ENCODE data around the gene SUSD5. TPM values are rescaled to one million over a fixed set of nuclear protein-coding genes. Genes with fewer than 3 reads are reported as not detected.
A peak's percentile ranks its signal among the peaks of the same experiment; 100 is the strongest.

The SUSD5 gene
- total RNA-seq, 4 donors from 2014 or later: 0.32 to 0.55 TPM; not detected in 2

GRCh38 chr3:33231756-33232465 is 13.3 kb upstream of the SUSD5 start:
- 46 to 75% methylated on average over 1 to 5 of the region's 5 CpGs for WGBS, 2 donors (ENCODE audit: low coverage in 1 of 2)
- no peak for TF ChIP-seq CTCF (IDR thresholded peaks at IDR 0.05)
- TF ChIP-seq POLR2AphosphoS5 (IDR thresholded peaks at IDR 0.05): no peak
- no peak for TF ChIP-seq POLR2A (IDR thresholded peaks at IDR 0.05)
- TF ChIP-seq EP300 (IDR thresholded peaks at IDR 0.05; ENCODE audit: low read depth): no peak
- Histone ChIP-seq H3K27ac (no peak overlapping the region), H3K27me3 (no peaks in the 10 kb centered on the region), H3K4me3 (no peak overlapping the region), H3K4me1 (no peaks in the 10 kb centered on the region), H3K9me3 (no peaks in the 10 kb centered on the region), H3K36me3 (no peaks in the 10 kb centered on the region)
- in situ Hi-C loops (cut with MboI; ENCODE audit: low pct_ligation_motif_present in 1 of 4, low pct_unique_long_range_greater_than_20kb in 1 of 4, low sequenced_read_pairs in 3 of 4): no loop called here
- no peak for DNase-seq
- intact Hi-C loops (cut with DNase I; ENCODE audit: low total_unique reads): no loop called here

- no peaks in the 10 kb centered on the region for H3K9me3 ChIP-seq
- in situ Hi-C loops (cut with MboI; ENCODE audit: low pct_ligation_motif_present in 1 of 4, low pct_unique_long_range_greater_than_20kb in 1 of 4, low sequenced_read_pairs in 3 of 4) (no loop called here), intact Hi-C loops (cut with DNase I; ENCODE audit: low total_unique reads) (no loop called here)
- no peaks in the 10 kb centered on the region for H3K36me3 ChIP-seq
- H3K27ac ChIP-seq: no peak overlapping the region
- TF ChIP-seq CTCF (IDR thresholded peaks at IDR 0.05) (no peak), EP300 (IDR thresholded peaks at IDR 0.05; ENCODE audit: low read depth) (no peak), POLR2A (IDR thresholded peaks at IDR 0.05) (no peak), POLR2AphosphoS5 (IDR thresholded peaks at IDR 0.05) (no peak)
- H3K4me3 ChIP-seq: no peak overlapping the region
- H3K27me3 ChIP-seq: no peaks in the 10 kb centered on the region
- DNase-seq: no peak
- no peaks in the 10 kb centered on the region for H3K4me1 ChIP-seq
- 32 to 51% methylated on average over 4 to 5 of the region's 5 CpGs for WGBS, 2 donors (ENCODE audit: low coverage in 1 of 2)
Observed at GRCh38 chr3:33229947-33230346, 11.3 kb upstream of the SUSD5 start.

- no peaks in the 10 kb centered on the region for H3K36me3 ChIP-seq
- 88 to 90% methylated on average over 3 of the region's 3 CpGs for WGBS, 2 donors (ENCODE audit: low coverage in 1 of 2)
- no peaks in the 10 kb centered on the region for H3K4me1 ChIP-seq
- H3K4me3 ChIP-seq: no peak overlapping the region
- H3K9me3 ChIP-seq: no peaks in the 10 kb centered on the region
- intact Hi-C loops (cut with DNase I; ENCODE audit: low total_unique reads) (no loop called here), in situ Hi-C loops (cut with MboI; ENCODE audit: low pct_ligation_motif_present in 1 of 4, low pct_unique_long_range_greater_than_20kb in 1 of 4, low sequenced_read_pairs in 3 of 4) (no loop called here)
- H3K27me3 ChIP-seq: no peaks in the 10 kb centered on the region
- DNase-seq: no peak
- no peak for TF ChIP-seq POLR2A (IDR thresholded peaks at IDR 0.05)
- TF ChIP-seq POLR2AphosphoS5 (IDR thresholded peaks at IDR 0.05): no peak
- no peak for TF ChIP-seq CTCF (IDR thresholded peaks at IDR 0.05)
- TF ChIP-seq EP300 (IDR thresholded peaks at IDR 0.05; ENCODE audit: low read depth): no peak
- no peak overlapping the region for H3K27ac ChIP-seq
Observed at GRCh38 chr3:33229066-33229465, 10.5 kb upstream of the SUSD5 start.

- WGBS, 2 donors (ENCODE audit: low coverage in 1 of 2): 74 to 80% methylated on average over 3 of the region's 3 CpGs
- TF ChIP-seq POLR2AphosphoS5 (IDR thresholded peaks at IDR 0.05) (no peak), POLR2A (IDR thresholded peaks at IDR 0.05) (no peak)
- no peak overlapping the region for H3K4me3 ChIP-seq
- peaks cover 4 to 12% (median 7%) of the 10 kb centered on the region in 4 donors for H3K4me1 ChIP-seq
- H3K27ac ChIP-seq: no peak overlapping the region
- in situ Hi-C loops (cut with MboI; ENCODE audit: low pct_ligation_motif_present in 1 of 4, low pct_unique_long_range_greater_than_20kb in 1 of 4, low sequenced_read_pairs in 3 of 4): no loop called here
- peaks cover 45% of the 10 kb centered on the region for H3K27me3 ChIP-seq
- intact Hi-C loops (cut with DNase I; ENCODE audit: low total_unique reads): no loop called here
- H3K9me3 ChIP-seq: no peaks in the 10 kb centered on the region
- no peaks in the 10 kb centered on the region for H3K36me3 ChIP-seq
- no peak for DNase-seq
Observed at GRCh38 chr3:33221241-33221640, 2.6 kb upstream of the SUSD5 start.

- in situ Hi-C loops (cut with MboI; ENCODE audit: low pct_ligation_motif_present in 1 of 4, low pct_unique_long_range_greater_than_20kb in 1 of 4, low sequenced_read_pairs in 3 of 4): no loop called here
- intact Hi-C loops (cut with DNase I; ENCODE audit: low total_unique reads): no loop called here
- no peak for TF ChIP-seq POLR2AphosphoS5 (IDR thresholded peaks at IDR 0.05)
- no peak for TF ChIP-seq POLR2A (IDR thresholded peaks at IDR 0.05)
- no peak for TF ChIP-seq CTCF (IDR thresholded peaks at IDR 0.05)
- no peak for TF ChIP-seq EP300 (IDR thresholded peaks at IDR 0.05; ENCODE audit: low read depth)
- Histone ChIP-seq H3K9me3 (no peaks in the 10 kb centered on the region), H3K27ac (no peak overlapping the region), H3K4me3 (peak overlapping the region in 2 of 4 donors; percentile 26 to 47), H3K36me3 (no peaks in the 10 kb centered on the region), H3K27me3 (peaks cover 65% of the 10 kb centered on the region), H3K4me1 (peaks cover 4 to 12% (median 7%) of the 10 kb centered on the region in 4 donors)
- 17 to 40% methylated on average over 6 to 15 of the region's 15 CpGs for WGBS, 2 donors (ENCODE audit: low coverage in 1 of 2)
- DNase-seq: no peak
Observed at GRCh38 chr3:33219175-33219487, 521 bp upstream of the SUSD5 start.
